DND-41 (cell line): ENCODE measurements around the gene PDCD11.

Experiments
- CTCF ChIP-seq: IDR thresholded peaks from 2 replicates; pipeline ENCODE4 v1.5.1; 2012; ENCODE audit warnings: borderline replicate concordance, low read length, moderate library complexity, mild to moderate bottlenecking; ENCODE audit not compliant: poor library complexity, severe bottlenecking; ENCODE audit errors: extremely low read depth
- EZH2 ChIP-seq: IDR thresholded peaks from 3 replicates; pipeline ENCODE4 v1.6.1; 2012; ENCODE audit warnings: borderline replicate concordance, low read depth, mild to moderate bottlenecking, moderate library complexity, low read length, inconsistent platforms; ENCODE audit not compliant: severe bottlenecking

GRCh38 chr10:103440416-103440815 lies 44.0 kb downstream of the PDCD11 start:
- no peak for TF ChIP-seq CTCF
- no peak for TF ChIP-seq EZH2
